GM19238 (cell line): ENCODE measurements around the gene LHFPL6.

Experiments used
- DNase-seq: peaks from one replicate; pipeline ENCODE4 v3.0.0; 2011; ENCODE audit warnings: low spot score; ENCODE audit not compliant: insufficient read length

Gene LHFPL6

GRCh38 chr13:39596176-39596575 lies 6.8 kb downstream of the LHFPL6 start:
- no peak for DNase-seq

- DNase-seq, result no peak
Measured at GRCh38 chr13:39590466-39591036, 12.4 kb downstream of the LHFPL6 start.

GRCh38 chr13:39588384-39588783 lies 14.6 kb downstream of the LHFPL6 start:
- DNase-seq, result no peak

GRCh38 chr13:39587939-39588338 lies 15.1 kb downstream of the LHFPL6 start:
- DNase-seq, result no peak

DNA sequence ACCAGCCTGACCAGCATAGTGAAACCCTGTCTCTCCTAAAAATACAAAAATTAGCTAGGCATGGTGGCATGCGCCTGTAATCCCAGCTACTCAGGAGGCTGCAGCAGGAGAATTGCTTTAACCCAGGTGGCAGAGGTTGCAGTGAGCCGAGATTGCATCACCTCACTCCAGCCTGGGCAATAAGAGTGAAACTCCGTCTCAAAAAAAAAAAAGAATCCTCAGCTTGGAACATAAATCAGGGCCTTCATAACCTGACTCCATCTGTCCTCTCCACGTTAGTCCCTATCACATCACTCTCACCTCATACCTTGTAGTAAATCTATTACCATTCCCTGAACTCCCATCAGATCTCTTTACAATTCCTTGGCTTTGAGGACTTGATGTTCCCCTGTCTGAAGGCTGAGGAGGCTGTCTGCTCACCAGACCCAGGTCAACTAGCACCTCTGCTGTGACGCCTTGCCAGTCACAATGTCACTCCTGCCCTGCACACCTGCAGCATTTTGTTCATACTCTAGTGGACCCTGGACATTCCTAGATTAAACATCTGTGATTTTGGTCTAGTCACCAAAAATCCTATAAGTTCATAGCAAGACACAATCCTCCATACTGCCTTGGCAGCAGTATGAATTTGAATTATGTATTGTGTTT lies 15.9 kb downstream of the LHFPL6 start:
- DNase-seq, result no peak

DNA sequence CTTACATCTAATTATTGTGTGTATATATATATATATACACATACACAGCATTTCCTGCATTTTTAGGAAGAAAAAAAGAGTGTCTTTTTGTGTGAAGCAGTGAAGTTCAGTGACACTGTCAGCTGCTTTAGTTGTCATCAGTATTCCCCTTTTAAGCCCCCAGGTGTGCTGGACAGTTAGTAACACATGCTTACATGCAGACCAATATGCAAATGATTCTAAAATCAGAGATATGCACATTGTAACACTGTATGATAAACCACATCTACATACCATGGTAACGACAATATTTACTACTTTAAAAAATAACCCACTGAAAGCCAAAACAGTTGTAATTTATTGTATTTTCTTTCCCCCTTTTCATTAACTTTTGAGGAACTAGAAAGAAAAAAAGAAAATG lies 16.8 kb downstream of the LHFPL6 start:
- DNase-seq, result no peak

DNA sequence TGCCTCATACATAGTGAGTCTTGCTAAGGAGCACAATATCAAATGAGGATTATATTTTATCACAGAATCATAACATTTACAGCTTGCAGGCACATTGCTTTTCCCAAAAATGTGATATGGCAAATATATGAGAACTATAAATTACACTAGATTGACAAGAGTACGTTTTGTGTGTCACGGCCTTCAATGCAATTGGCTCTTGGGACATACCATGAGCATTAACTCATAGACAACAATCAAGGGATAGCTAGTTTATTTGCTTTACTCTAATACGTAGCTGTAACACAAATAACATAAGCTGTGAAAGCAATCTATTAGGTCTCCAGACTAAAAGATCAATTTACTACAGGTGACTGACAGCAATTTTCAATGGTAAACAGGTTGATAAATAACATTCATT lies 17.8 kb downstream of the LHFPL6 start:
- DNase-seq, result no peak

GRCh38 chr13:39580881-39581575 lies 22.0 kb downstream of the LHFPL6 start:
- DNase-seq, result no peak

GRCh38 chr13:39578821-39579291 lies 24.1 kb downstream of the LHFPL6 start:
- DNase-seq, result no peak

- DNase-seq, result no peak
Measured at GRCh38 chr13:39577838-39578491, 25.0 kb downstream of the LHFPL6 start.

DNA sequence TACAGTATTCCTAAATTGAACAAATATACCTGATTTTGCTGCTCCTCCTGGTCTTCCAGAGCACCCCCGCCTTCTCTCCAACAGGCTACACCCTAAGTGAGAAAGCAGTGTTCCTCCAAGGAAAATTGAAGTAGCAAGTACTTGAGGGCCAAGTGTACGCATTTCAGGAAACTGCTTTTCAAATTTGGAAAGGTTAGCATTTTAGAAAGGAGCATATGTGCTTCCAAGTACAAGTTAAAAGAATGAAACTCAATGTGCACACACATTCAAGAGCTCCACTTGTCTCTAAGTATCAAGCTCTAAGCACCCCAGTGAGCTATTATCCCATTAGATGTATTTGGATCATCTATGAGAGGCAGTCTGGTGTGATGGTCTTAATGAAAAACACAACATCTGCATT lies 25.8 kb downstream of the LHFPL6 start:
- DNase-seq, result no peak

DNA sequence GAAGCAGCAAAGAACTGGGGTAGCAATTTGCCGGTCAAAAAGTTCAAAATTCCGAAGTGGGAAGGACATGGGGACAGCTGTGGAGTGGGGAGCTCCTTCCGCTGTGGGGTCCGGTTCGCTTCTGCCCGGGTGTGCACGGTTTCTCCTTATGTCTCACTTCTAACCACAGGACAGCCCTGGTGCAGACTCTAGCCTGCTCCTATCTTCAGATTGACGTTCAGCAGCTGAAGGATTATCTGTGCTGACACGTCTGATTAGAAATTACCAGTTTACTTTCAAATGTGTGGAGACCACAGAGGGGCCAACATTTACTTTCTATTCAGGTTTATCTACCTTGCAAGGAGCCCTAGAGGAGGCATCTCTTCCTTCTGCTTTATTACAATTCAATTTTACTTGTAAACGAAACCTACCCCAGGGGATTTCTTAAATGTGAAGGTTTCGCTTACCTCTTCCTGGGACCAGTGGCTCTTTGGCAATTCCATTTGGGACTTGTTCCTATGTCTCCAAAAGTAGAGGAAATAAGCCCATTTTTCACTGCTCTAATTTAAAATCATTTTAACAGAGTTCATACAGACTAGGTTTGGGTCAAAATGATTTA lies 27.3 kb downstream of the LHFPL6 start:
- no peak for DNase-seq

GRCh38 chr13:39571502-39572092 lies 31.4 kb downstream of the LHFPL6 start:
- DNase-seq, result no peak

DNA sequence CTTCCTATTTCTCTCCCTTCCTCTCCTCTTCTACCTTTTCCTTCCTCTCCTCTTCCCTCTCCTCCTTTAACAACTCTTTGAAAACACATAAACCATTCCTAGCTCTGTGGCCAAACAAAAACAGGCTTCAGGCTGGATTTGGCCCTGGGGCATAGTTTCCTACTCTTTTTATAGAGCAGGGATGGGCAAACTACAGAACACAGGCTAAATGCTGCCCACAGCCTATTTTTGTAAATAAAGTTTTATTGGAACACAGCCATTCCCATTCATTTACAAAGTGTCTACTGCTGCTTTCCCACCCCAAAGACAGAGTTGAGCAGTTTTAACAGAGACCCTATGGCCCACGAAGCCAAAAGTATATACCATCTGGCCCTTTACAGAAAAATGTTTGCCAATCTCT lies 35.4 kb downstream of the LHFPL6 start:
- DNase-seq, result no peak

GRCh38 chr13:39566216-39566869 lies 36.6 kb downstream of the LHFPL6 start:
- no peak for DNase-seq

- DNase-seq, result no peak
Measured at GRCh38 chr13:39565036-39565949, 37.7 kb downstream of the LHFPL6 start.

DNA sequence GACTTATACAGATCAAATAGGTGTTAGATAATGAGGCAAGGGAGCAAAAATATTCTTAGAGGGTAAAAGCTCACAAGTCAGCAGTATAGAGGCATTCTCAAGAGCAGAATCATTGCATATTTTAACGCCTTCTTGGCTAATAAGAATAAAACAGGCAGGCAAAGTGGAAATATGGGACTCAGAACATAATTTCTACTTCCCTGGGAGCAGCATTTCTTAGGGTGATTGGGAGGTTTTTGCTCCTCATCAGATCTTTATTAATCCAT lies 39.6 kb downstream of the LHFPL6 start:
- no peak for DNase-seq

DNA sequence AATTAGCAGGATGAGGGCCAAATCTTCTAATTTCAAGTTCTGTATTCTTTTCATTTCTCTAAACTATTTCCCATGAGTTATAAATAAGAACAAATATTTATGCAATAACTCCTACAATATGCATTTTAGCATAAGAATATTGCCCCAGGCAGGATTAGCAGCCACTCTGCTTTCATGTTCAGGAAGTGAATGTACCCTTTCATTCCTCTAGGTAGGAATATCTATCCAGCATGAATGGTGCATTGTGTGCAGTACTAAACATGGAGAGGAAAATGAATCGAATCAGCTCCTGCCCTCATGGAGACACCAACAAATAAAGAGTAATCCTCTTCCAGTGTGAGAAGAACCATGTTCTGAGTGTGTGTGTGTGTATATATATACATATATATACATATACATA lies 41.0 kb downstream of the LHFPL6 start:
- no peak for DNase-seq

DNA sequence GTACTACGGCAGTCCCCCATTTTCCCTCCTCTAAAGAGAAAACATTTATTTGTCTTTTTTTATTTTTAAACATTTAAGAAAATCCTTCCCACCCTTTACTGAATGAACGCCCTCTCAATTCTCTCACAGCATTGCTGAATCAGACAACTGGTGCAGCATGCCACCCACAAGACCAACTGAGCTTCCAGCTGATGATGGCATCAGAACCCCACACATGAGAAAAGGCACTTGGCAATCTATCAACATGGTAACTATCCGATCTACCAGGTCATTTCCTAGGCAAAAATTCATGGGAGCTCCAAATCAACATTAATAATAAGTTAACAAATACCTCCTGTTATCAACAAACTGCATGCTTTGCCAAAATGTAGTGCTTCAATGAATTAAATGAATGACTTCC lies 43.1 kb downstream of the LHFPL6 start:
- no peak for DNase-seq

DNA sequence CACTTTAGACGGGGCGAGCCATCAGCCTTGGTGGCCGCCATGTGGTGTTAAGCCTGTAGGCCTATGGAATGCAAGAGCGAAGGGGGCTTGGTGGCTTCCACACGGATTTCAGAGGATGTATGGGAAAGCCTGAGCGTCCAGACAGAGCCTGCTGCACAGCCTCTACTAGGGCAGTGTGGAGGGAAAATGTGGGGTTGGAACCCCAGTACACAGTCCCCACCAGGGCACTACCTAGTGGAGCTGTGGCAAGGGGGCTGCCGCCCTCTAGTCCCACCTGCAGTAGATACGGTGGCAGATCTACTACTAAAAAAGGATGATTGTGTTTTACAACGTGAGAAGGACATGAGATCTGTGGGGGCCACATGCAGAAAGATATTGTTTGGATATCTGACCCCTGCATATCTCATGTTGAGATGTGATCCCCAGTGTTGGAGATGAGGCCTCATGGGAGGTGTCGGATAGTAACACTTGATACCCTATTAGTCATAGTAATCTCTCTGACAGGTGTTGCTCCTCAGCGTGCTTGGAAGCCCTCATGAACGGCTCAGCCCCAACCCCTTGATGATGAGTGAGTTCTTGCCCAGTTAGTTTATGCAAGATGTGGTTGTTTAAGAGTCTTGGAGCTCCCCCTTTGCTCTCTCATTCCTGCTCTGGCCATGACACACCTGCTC lies 45.6 kb downstream of the LHFPL6 start:
- no peak for DNase-seq
